ENCODE data around the gene RANGAP1.

- TF ChIP-seq CREB5 (CRISPR knock-in tag; IDR thresholded peaks at IDR 0.05; ENCODE audit: low read depth) (no peak), ZFP30 (CRISPR knock-in tag; IDR thresholded peaks at IDR 0.05) (no peak), PATZ1 (CRISPR knock-in tag; IDR thresholded peaks at IDR 0.05; ENCODE audit: borderline replicate concordance) (no peak), OSR1 (CRISPR knock-in tag; IDR thresholded peaks at IDR 0.05) (no peak), ZFP3 (CRISPR knock-in tag; IDR thresholded peaks at IDR 0.05) (no peak), RARB (CRISPR knock-in tag; IDR thresholded peaks at IDR 0.05) (no peak), ARNTL (CRISPR knock-in tag; IDR thresholded peaks at IDR 0.05; ENCODE audit: borderline replicate concordance, low read depth) (no peak), CSDC2 (CRISPR knock-in tag; IDR thresholded peaks at IDR 0.05) (no peak), SNAI2 (CRISPR knock-in tag; IDR thresholded peaks at IDR 0.05) (no peak), GLIS3 (CRISPR knock-in tag; IDR thresholded peaks at IDR 0.05) (no peak), CSRNP3 (CRISPR knock-in tag; IDR thresholded peaks at IDR 0.05) (no peak)
These were observed 55.6 kb downstream of the RANGAP1 start for GRCh38 chr22:41230401-41230785.

All from SK-N-SH treated with all-trans-retinoic acid at 6 μM for 48 hours (cell line).